HG03066 (cell line): ENCODE results near the gene ZDHHC18.
"Not testable (repeated sequence)": the region's sequence is repeated elsewhere in the genome, so short reads cannot be mapped to it uniquely, and the experiment has no call there.

Experiments used
- ATAC-seq: cut with Tn5 transposase; IDR thresholded peaks from one replicate; pipeline ENCODE4 v1.9.1; 2021; ENCODE audit warnings: low read depth; ENCODE audit not compliant: unreplicated experiment

Gene ZDHHC18

GRCh38 chr1:26831546-26832248 is 5.2 kb downstream of the ZDHHC18 start:
- ATAC-seq, result no peak

GRCh38 chr1:26832249-26832960 is 5.9 kb downstream of the ZDHHC18 start:
- no peak for ATAC-seq

- peak; percentile 73 for ATAC-seq
Observed at GRCh38 chr1:26833432-26834405, 7.2 kb downstream of the ZDHHC18 start.

- ATAC-seq, result not testable (repeated sequence)
Observed at GRCh38 chr1:26837665-26838064, 11.2 kb downstream of the ZDHHC18 start.

GRCh38 chr1:26838474-26839338 is 12.2 kb downstream of the ZDHHC18 start:
- peak; percentile 93 for ATAC-seq

- no peak for ATAC-seq
Observed at GRCh38 chr1:26839339-26839722, 12.8 kb downstream of the ZDHHC18 start.

- ATAC-seq, result no peak
Observed at GRCh38 chr1:26839779-26840178, 13.3 kb downstream of the ZDHHC18 start.

GRCh38 chr1:26844424-26845196 is 18.1 kb downstream of the ZDHHC18 start:
- no peak for ATAC-seq

- ATAC-seq, result not testable (repeated sequence)
Observed at GRCh38 chr1:26847826-26848225, 21.3 kb downstream of the ZDHHC18 start.

GRCh38 chr1:26848499-26848898 is 22.0 kb downstream of the ZDHHC18 start:
- no peak for ATAC-seq

GRCh38 chr1:26848941-26849774 is 22.7 kb downstream of the ZDHHC18 start:
- no peak for ATAC-seq

- no peak for ATAC-seq
Observed at GRCh38 chr1:26851106-26851684, 24.7 kb downstream of the ZDHHC18 start.

GRCh38 chr1:26852701-26853100 is 26.2 kb downstream of the ZDHHC18 start:
- ATAC-seq, result no peak

- ATAC-seq, result no peak
Observed at GRCh38 chr1:26853156-26853555, 26.7 kb downstream of the ZDHHC18 start.

GRCh38 chr1:26853600-26853999 is 27.1 kb downstream of the ZDHHC18 start:
- ATAC-seq, result no peak

GRCh38 chr1:26854906-26855305 is 28.4 kb downstream of the ZDHHC18 start:
- ATAC-seq, result no peak

GRCh38 chr1:26855636-26856035 is 29.1 kb downstream of the ZDHHC18 start:
- no peak for ATAC-seq

GRCh38 chr1:26856181-26856580 is 29.7 kb downstream of the ZDHHC18 start:
- ATAC-seq, result no peak
